Measurements from ENCODE around the gene DBX1.
"Not testable (repeated sequence)": the region's sequence is repeated elsewhere in the genome, so short reads cannot be mapped to it uniquely, and the experiment has no call there.

DBX1 gene

GRCh38 chr11:20161230-20161918, 1.1 kb upstream of the DBX1 start:
- no peak for DNase-seq

GRCh38 chr11:20159466-20160381, 551 bp downstream of the DBX1 start:
- no peak for DNase-seq

GRCh38 chr11:20158597-20159257, 1.5 kb downstream of the DBX1 start:
- peak; percentile 34 for DNase-seq

- no peak for DNase-seq
These were observed 2.5 kb downstream of the DBX1 start for GRCh38 chr11:20157728-20158127.

GRCh38 chr11:20156876-20157613, 3.2 kb downstream of the DBX1 start:
- peak; percentile 36 for DNase-seq

GRCh38 chr11:20156280-20156875, 3.9 kb downstream of the DBX1 start:
- peak; percentile 53 for DNase-seq

GRCh38 chr11:20155683-20156279, 4.5 kb downstream of the DBX1 start:
- DNase-seq: no peak

- no peak for DNase-seq
These were observed 5.9 kb downstream of the DBX1 start for GRCh38 chr11:20154381-20154780.

- DNase-seq: no peak
These were observed 21.6 kb downstream of the DBX1 start for GRCh38 chr11:20138707-20139106.

GRCh38 chr11:20137637-20138036, 22.6 kb downstream of the DBX1 start:
- no peak for DNase-seq

GRCh38 chr11:20134991-20135736, 25.1 kb downstream of the DBX1 start:
- no peak for DNase-seq

GRCh38 chr11:20132667-20133039, 27.6 kb downstream of the DBX1 start:
- DNase-seq: no peak

GRCh38 chr11:20131788-20132666, 28.2 kb downstream of the DBX1 start:
- peak; percentile 73 for DNase-seq

GRCh38 chr11:20129665-20130064, 30.6 kb downstream of the DBX1 start:
- DNase-seq: no peak

- DNase-seq: not testable (repeated sequence)
These were observed 31.8 kb downstream of the DBX1 start for GRCh38 chr11:20128528-20128825.

GRCh38 chr11:20127671-20128527, 32.4 kb downstream of the DBX1 start:
- DNase-seq: peak; percentile 88

GRCh38 chr11:20126724-20127123, 33.6 kb downstream of the DBX1 start:
- no peak for DNase-seq

- DNase-seq: no peak
These were observed 34.3 kb downstream of the DBX1 start for GRCh38 chr11:20125927-20126326.

- DNase-seq: no peak
These were observed 38.1 kb downstream of the DBX1 start for GRCh38 chr11:20122131-20122530.
